A172 (cell line): ENCODE measurements around the gene DLG1. TPM values are rescaled to one million over a fixed set of nuclear protein-coding genes. Genes with fewer than 3 reads are reported as not detected.
"Not testable (repeated sequence)": the region's sequence is repeated elsewhere in the genome, so short reads cannot be mapped to it uniquely, and the experiment has no call there.

Source experiments
- DNase-seq: peaks from one replicate; pipeline ENCODE4 v3.0.0-alpha.2; 2015; ENCODE audit warnings: low spot score
- total RNA-seq: library from RNA; depleted of rRNA; stranded (reverse); fragments of >200 nt; shearing (Covaris generic); gene quantifications from 2 replicates; pipeline ENCODE4 v1.2.3, GENCODE V29; 2014

Gene DLG1
- total RNA-seq, 1 experiment from 2014 or later, result 148 TPM

GRCh38 chr3:197212290-197212689, 86.1 kb downstream of the DLG1 start:
- no peak for DNase-seq

DNA sequence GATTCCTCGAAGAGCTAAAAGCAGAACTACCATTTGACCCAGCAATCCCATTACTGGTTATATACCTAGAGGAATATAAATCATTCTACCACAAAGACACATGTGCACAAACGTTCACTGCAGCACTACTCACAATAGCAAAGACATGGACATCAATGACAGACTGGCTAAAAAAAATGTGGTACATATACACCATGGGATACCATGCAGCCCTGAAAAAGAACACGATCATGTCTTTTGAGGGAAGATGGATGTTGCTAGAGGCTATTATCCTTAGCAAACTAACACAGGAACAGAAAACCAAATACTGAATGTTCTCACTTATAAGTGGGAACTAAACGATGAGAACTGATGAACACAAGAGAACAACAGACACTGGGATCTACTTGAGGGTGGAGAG, 86.7 kb downstream of the DLG1 start:
- not testable (repeated sequence) for DNase-seq

DNA sequence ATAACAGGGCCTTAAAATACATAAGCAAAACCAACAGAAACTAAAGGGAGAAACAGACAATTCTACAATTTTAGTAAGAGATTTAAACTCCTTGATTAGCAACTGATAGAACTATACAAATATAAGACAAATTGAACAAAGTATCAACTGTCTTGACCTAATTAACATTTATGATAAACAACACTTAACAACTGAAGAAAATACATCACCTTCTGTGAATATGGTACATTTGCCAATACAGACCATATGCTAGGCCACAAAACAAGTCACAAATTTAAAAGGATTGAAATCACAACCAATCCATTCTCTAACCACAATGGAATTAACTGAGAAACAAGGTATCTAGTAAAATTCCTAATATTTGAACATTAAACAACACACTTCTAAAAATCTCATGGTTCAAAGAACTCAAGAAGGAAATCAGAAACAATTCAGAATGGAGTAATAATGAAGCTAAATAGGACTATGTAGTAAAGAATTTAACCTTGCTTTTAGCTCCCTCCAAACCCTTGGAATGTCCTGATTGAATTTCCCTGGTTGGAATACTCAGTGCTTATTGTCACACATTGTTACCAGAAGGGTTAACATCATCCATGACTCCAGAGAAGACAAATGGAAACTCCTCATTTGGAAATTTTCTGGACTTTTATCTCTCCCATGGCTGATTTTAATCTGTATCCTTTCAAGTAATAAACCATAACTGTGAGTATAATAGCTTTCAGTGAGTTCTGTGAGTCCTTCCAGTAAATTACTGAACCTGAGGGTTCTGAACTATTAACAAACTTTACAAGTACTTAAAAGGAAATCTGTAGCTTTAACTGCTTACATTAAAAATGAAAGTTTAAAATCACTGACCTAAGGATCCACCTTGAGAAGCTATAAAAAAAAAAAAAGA, 88.8 kb downstream of the DLG1 start:
- DNase-seq, result no peak

DNA sequence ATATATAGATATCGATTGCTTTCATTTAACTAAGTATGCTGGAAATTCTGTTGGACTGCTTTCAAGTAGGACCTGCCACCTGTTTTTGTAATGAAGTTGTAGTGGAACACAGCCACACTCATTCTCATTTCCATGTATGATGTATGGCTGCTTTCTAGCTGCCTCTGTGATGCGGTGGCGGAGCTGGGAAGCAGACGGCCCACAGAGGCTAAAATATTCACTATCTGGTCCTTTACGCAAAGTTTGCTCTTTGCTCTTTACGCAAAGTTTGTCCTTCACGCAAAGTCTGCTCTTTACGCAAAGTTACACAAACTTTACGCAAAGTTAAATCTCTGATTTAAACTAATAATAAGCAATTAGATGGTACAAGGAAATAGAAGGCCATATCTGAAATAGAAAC, 91.5 kb downstream of the DLG1 start:
- no peak for DNase-seq

DNA sequence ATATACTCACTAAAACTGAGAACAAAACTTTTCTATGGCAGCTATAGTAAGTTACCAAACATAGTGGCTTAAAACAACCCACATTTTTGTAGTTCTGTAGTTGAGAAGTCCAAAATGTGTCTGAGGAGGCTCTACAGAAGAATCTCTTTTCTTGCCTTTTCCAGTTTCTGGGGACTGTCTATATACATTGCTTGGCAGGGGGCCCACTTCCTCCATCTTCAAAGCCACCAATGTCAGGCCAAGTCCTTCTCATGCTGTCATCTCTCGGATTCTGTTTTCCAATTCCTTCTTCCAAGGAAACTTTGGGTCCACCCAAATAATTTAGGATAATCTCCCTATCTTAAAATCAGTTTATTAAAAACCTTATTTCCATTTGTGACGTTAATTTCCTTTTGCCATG, 92.7 kb downstream of the DLG1 start:
- no peak for DNase-seq

GRCh38 chr3:197205265-197205664, 93.1 kb downstream of the DLG1 start:
- no peak for DNase-seq

GRCh38 chr3:197204736-197205135, 93.7 kb downstream of the DLG1 start:
- no peak for DNase-seq

- no peak for DNase-seq
Observed at GRCh38 chr3:197203714-197204146, 94.7 kb downstream of the DLG1 start.

GRCh38 chr3:197202694-197203093, 95.7 kb downstream of the DLG1 start:
- DNase-seq, result no peak

DNA sequence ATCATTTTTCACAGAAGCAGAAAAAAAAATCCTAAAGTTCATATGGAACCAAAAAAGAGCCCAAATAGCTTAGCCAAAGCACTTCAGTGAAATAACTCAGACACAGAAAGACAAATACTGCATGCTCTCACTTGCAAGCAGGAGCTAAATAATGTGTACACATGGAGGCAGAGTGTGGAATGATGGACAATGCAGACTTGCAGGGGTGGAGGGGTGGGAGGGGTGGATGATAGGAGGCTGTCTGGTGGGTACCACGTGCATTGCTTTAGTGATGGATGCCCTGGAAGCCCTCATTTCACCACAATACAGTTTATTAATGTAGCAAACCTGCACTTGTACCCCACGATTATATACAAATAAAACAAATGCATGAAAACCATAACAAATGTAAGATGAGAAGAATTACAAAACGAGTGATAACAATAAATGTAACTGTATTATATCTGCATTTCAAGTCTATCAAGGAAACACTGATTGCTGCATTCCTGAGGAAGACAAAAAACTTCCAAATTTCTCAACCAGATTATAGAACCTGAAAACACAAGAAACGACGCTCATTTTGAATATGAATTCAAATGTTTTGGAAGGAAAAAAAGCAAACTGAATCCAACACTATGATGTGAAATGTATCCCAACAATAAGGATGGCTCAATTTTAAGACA, 96.5 kb downstream of the DLG1 start:
- no peak for DNase-seq

- not testable (repeated sequence) for DNase-seq
Observed at GRCh38 chr3:197200856-197201255, 97.6 kb downstream of the DLG1 start.

DNA sequence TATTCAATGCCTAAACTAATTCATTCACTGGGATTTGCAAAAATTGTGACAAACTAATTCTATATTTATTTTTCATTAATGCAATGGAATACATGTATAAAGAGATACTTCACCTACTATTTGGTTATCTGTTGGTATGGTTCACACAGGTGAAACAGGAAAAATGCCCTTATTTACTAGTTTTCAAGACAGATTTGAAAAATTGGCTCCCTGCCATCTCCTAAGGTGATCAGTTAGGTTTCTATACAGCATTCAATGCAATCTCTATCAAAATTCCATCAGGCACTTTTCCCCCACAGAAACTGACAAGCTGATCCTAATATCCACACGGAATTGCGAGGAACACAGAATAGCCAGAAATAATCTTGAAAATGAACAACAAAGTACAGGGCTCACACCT, 101.1 kb downstream of the DLG1 start:
- DNase-seq, result no peak

DNA sequence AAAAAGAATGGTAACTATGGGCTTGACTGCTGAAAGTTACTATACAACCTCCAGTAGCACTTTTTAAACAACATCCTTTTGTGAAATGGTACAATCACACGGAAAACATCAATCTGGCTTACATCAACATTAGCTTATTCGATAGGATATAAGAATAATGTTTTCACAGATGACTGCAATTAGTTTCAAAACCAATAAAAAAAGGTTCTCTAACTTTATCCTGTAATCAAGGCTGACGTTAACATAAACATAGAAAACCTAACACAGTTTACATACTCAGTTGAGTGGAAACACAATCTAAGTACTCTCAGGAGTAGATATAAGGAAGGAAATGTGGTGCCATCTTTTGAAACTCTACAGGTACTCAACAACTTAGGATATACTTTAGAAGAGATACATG, 102.2 kb downstream of the DLG1 start:
- no peak for DNase-seq

DNA sequence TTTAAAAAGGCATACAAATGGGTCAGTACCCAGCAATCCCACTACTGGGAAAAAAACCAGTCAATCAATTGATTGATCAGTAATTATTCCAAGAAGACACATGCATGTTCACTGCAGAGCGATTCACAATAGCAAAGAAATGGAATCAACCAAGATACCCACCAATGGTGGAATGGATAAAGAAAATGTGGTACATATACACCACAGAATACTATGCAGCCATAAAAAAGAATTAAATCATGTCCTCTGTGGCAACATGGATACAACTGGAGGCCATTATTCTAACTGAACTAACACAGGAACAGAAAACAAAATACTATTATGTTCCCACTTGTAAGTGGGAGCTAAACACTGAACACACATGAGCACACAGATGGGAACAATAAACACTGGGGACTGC, 103.1 kb downstream of the DLG1 start:
- no peak for DNase-seq

DNA sequence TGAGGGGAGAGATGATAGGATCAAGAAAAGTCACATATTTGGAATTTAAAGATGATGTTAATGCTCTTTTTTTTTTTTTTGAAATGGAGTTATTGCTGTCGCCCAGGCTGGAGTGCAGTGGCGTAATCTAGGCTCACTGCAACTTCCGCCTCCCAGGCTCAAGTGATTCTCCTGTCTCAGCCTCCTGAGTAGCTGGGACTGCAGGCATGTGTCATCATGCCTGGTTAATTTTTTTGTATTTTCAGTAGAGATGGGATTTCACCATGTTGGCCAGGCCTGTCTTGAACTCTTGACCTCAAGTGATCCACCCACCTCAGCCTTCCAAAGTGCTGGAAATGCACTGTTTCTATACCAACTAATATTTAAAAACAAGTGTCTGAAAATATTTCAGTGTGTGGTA, 104.7 kb downstream of the DLG1 start:
- not testable (repeated sequence) for DNase-seq

- DNase-seq, result no peak
Observed at GRCh38 chr3:197191897-197192296, 106.5 kb downstream of the DLG1 start.

- DNase-seq, result no peak
Observed at GRCh38 chr3:197189623-197190022, 108.8 kb downstream of the DLG1 start.

DNA sequence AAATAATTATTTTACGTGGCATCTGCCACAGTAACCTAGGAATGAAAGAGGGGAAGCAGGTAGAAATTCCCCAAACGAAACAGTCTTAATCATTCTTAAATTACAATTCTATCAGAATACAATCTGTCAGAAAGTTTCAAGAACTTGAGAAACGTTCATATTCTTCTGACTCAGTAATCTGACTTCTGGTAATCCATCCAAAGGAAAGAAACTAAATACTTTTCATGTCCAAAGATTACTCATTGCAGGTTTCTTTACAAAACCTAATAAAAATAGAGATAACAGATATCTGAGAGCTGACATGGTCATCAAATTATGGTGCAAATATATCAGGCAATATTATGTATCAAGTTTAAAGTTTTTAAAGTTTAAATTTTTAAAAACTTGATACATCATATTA, 109.4 kb downstream of the DLG1 start:
- no peak for DNase-seq

- DNase-seq, result peak; percentile 38
Observed at GRCh38 chr3:197186887-197187588, 111.4 kb downstream of the DLG1 start.

GRCh38 chr3:197183582-197183981, 114.8 kb downstream of the DLG1 start:
- no peak for DNase-seq

- no peak for DNase-seq
Observed at GRCh38 chr3:197181741-197182140, 116.7 kb downstream of the DLG1 start.

DNA sequence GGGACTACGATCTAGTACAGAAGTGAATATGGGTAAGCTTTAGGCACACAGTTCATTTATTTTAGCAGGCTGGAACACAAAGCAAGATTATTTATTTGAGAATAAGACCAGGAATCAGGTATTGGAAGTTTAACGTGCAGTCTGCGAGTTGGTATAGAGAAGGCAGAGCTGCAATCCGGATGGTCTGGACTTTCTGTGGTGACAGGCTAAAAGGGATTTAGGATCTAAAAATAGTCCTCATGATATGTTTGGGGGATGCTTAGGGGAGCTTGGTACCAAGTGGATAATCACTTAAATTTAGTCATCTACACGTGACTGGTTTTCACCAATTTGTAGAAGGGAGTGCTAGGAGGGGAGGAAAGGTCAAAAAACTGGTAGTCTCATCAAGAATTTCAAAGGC, 119.4 kb downstream of the DLG1 start:
- no peak for DNase-seq

DNA sequence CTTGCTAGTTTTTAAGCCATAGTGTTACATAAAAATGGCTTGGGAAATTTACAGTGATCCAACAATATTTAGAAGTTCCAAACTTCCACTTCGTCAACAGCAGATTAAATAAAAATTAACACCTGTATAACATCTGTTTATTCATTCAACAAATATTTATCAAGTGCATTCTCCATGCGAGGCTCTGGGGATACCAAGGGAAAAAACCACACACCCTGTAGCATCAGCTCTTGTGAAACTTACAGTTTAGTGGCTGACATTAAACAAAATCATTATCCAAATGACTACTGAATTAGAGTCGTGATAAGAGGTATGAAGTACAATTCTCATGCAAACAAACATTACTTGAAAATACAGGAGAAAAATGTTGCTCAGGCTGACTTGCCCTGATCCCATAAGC, 122.9 kb downstream of the DLG1 start:
- no peak for DNase-seq
